ENCODE data around the gene ALDH1A3. TPM values are rescaled to one million over a fixed set of nuclear protein-coding genes. Genes with fewer than 3 reads are reported as not detected.

The ALDH1A3 gene
- total RNA-seq, 4 donors from 2014 or later, result 6.8 to 12.4 (median 7.7) TPM

- Histone ChIP-seq H3K4me3 (no peak overlapping the region), H3K9me3 (no peaks in the 10 kb centered on the region), H3K36me3 (no peaks in the 10 kb centered on the region), H3K4me1 (peaks cover 25% of the 10 kb centered on the region), H3K27me3 (no peaks in the 10 kb centered on the region), H3K27ac (no peak overlapping the region)
- WGBS, result 67% methylated on average over 18 of the region's 26 CpGs
- TF ChIP-seq EP300 (IDR thresholded peaks at IDR 0.05) (no peak), POLR2A (IDR thresholded peaks at IDR 0.05) (no peak), CTCF (IDR thresholded peaks at IDR 0.05) (no peak), POLR2AphosphoS5 (IDR thresholded peaks at IDR 0.05) (no peak)
- no peak for DNase-seq (ENCODE audit: low spot score in 2 of 2)
These were observed 17.9 kb downstream of the ALDH1A3 start for GRCh38 chr15:100897221-100898151.

- TF ChIP-seq CTCF (IDR thresholded peaks at IDR 0.05), result no peak
- no peak for TF ChIP-seq EP300 (IDR thresholded peaks at IDR 0.05)
- no peak for TF ChIP-seq POLR2AphosphoS5 (IDR thresholded peaks at IDR 0.05)
- no peak for TF ChIP-seq POLR2A (IDR thresholded peaks at IDR 0.05)
- DNase-seq (ENCODE audit: low spot score in 2 of 2), result no peak
- no peaks in the 10 kb centered on the region for H3K9me3 ChIP-seq
- H3K4me1 ChIP-seq, result peaks cover 31% of the 10 kb centered on the region
- no peak overlapping the region for H3K4me3 ChIP-seq
- H3K27me3 ChIP-seq, result no peaks in the 10 kb centered on the region
- H3K27ac ChIP-seq, result no peak overlapping the region
- 87% methylated on average over 5 of the region's 9 CpGs for WGBS
- no peaks in the 10 kb centered on the region for H3K36me3 ChIP-seq
These were observed 18.5 kb downstream of the ALDH1A3 start for GRCh38 chr15:100898152-100898490.

GRCh38 chr15:100898661-100899462 lies 19.2 kb downstream of the ALDH1A3 start:
- H3K36me3 ChIP-seq, result no peaks in the 10 kb centered on the region
- no peak for DNase-seq (ENCODE audit: low spot score in 2 of 2)
- H3K4me1 ChIP-seq, result peaks cover 36% of the 10 kb centered on the region
- WGBS, result 76% methylated on average over 11 of the region's 11 CpGs
- no peak overlapping the region for H3K27ac ChIP-seq
- no peaks in the 10 kb centered on the region for H3K9me3 ChIP-seq
- no peaks in the 10 kb centered on the region for H3K27me3 ChIP-seq
- no peak overlapping the region for H3K4me3 ChIP-seq
- no peak for TF ChIP-seq EP300 (IDR thresholded peaks at IDR 0.05)
- TF ChIP-seq POLR2AphosphoS5 (IDR thresholded peaks at IDR 0.05), result no peak
- TF ChIP-seq CTCF (IDR thresholded peaks at IDR 0.05), result no peak
- no peak for TF ChIP-seq POLR2A (IDR thresholded peaks at IDR 0.05)

GRCh38 chr15:100899601-100900000 lies 20.0 kb downstream of the ALDH1A3 start:
- no peaks in the 10 kb centered on the region for H3K9me3 ChIP-seq
- no peak overlapping the region for H3K4me3 ChIP-seq
- no peak overlapping the region for H3K27ac ChIP-seq
- H3K4me1 ChIP-seq, result peaks cover 36% of the 10 kb centered on the region
- TF ChIP-seq POLR2AphosphoS5 (IDR thresholded peaks at IDR 0.05), result no peak
- TF ChIP-seq EP300 (IDR thresholded peaks at IDR 0.05), result no peak
- TF ChIP-seq POLR2A (IDR thresholded peaks at IDR 0.05), result no peak
- TF ChIP-seq CTCF (IDR thresholded peaks at IDR 0.05), result no peak
- no peaks in the 10 kb centered on the region for H3K27me3 ChIP-seq
- 79% methylated on average over 5 of the region's 5 CpGs for WGBS
- H3K36me3 ChIP-seq, result no peaks in the 10 kb centered on the region
- peak in 1 of 2 donors; percentile 56 for DNase-seq (ENCODE audit: low spot score in 2 of 2)

All from suprapubic skin (tissue), 4 donors.